ENCODE results near the gene ARHGAP25.

The ARHGAP25 gene

DNA sequence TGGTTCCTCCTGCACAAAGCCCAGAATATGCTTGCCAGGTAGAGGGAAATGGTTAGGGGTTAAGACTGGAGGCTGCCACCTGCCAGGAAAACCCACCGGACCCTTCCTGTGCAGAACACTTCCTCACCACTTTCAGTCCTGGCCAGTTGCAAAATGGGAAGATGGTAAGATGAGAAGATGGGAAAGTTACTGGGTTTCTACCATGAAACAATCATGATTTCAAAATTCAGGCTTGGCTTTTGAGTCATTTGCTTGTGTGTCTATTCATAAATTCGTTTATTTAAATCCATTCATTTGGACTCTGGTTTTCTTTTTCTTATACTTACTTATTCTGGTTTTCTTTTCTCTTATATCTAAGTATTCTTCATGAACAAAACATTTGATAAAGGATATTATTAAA is 129.4 kb downstream of the ARHGAP25 start:
- DNase-seq (ENCODE audit: low spot score) = no peak

DNA sequence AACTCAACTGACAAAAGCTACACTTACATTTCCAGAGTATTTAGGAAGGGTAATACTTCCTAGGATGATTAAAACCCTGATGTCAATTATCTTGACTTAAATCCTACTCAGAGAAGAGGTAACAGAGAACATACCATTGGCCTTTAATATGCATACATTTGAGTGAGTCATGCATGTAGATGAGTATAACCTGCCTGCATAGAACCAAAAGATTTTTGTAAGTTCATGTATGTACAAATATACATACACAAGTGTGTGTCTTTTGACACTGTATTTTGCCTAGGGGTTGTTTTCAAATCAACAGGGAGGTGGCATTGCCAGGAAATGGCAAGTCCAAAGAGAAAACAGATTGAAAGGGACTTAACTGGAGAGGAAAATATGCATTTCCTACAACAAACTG is 130.5 kb downstream of the ARHGAP25 start:
- DNase-seq (ENCODE audit: low spot score) = no peak

GRCh38 chr2:68870215-68870614 is 135.6 kb downstream of the ARHGAP25 start:
- no peak for DNase-seq (ENCODE audit: low spot score)

GRCh38 chr2:68871159-68871764 is 136.7 kb downstream of the ARHGAP25 start, which contains the start of gene BMP10:
Gene BMP10, minus strand, starts transcription at chr2:68871397. Its CDS starts 39 bp downstream, at chr2:68871358.
- no peak for DNase-seq (ENCODE audit: low spot score)
